Activated T-helper 1 cell treated with Interleukin-2 at 50 U/mL for 16 hours (primary cell): ENCODE measurements around the gene BCL11A.

Source experiments
- DNase-seq: peaks from one replicate; pipeline ENCODE4 v3.0.0-alpha.2; 2020; ENCODE audit warnings: low read depth

Gene BCL11A

GRCh38 chr2:60525899-60526298 lies 27.6 kb downstream of the BCL11A start:
- DNase-seq = no peak

- DNase-seq = no peak
Measured at GRCh38 chr2:60524874-60525273, 28.6 kb downstream of the BCL11A start.

GRCh38 chr2:60523963-60524362 lies 29.5 kb downstream of the BCL11A start:
- DNase-seq = no peak

GRCh38 chr2:60522462-60522861 lies 31.0 kb downstream of the BCL11A start:
- no peak for DNase-seq

GRCh38 chr2:60521626-60522025 lies 31.8 kb downstream of the BCL11A start:
- no peak for DNase-seq

- no peak for DNase-seq
Measured at GRCh38 chr2:60520917-60521539, 32.4 kb downstream of the BCL11A start.

- DNase-seq = no peak
Measured at GRCh38 chr2:60520151-60520876, 33.1 kb downstream of the BCL11A start.

GRCh38 chr2:60519231-60519863 lies 34.1 kb downstream of the BCL11A start:
- no peak for DNase-seq

GRCh38 chr2:60518567-60518966 lies 34.9 kb downstream of the BCL11A start:
- DNase-seq = no peak

GRCh38 chr2:60517446-60517845 lies 36.0 kb downstream of the BCL11A start:
- no peak for DNase-seq

- no peak for DNase-seq
Measured at GRCh38 chr2:60516826-60517225, 36.6 kb downstream of the BCL11A start.

GRCh38 chr2:60516383-60516811 lies 37.1 kb downstream of the BCL11A start:
- no peak for DNase-seq

- DNase-seq = no peak
Measured at GRCh38 chr2:60515721-60516226, 37.7 kb downstream of the BCL11A start.

- DNase-seq = no peak
Measured at GRCh38 chr2:60513996-60514395, 39.5 kb downstream of the BCL11A start.

- no peak for DNase-seq
Measured at GRCh38 chr2:60513191-60513590, 40.3 kb downstream of the BCL11A start.

GRCh38 chr2:60512641-60513040 lies 40.8 kb downstream of the BCL11A start:
- no peak for DNase-seq

GRCh38 chr2:60512062-60512622 lies 41.3 kb downstream of the BCL11A start:
- no peak for DNase-seq

GRCh38 chr2:60510713-60511112 lies 42.7 kb downstream of the BCL11A start:
- DNase-seq = no peak

- DNase-seq = no peak
Measured at GRCh38 chr2:60509066-60509465, 44.4 kb downstream of the BCL11A start.

- no peak for DNase-seq
Measured at GRCh38 chr2:60508339-60508917, 45.0 kb downstream of the BCL11A start.

GRCh38 chr2:60507211-60507965 lies 46.1 kb downstream of the BCL11A start:
- DNase-seq = no peak

GRCh38 chr2:60505880-60506260 lies 47.6 kb downstream of the BCL11A start:
- no peak for DNase-seq
